H1 (cell line): ENCODE data around the gene ARHGEF7.

Source experiments
- BCL11A ChIP-seq, 2 experiments: IDR thresholded peaks; one replicate each; pipeline ENCODE4 v1.6.1; 2011; ENCODE audit warnings: low read depth in 2 of 2, low read length in 2 of 2, mild to moderate bottlenecking in 2 of 2
- CHD1 ChIP-seq: IDR thresholded peaks from 2 replicates; pipeline ENCODE4 v1.6.1; 2012; ENCODE audit warnings: low read depth, low read length, improper control_type of control experiment
- EP300 ChIP-seq, 2 experiments: IDR thresholded peaks; 1 replicate in 1 of 2; 2 replicates in 1 of 2; pipeline ENCODE4 v1.6.1; 2011 to 2012; ENCODE audit warnings: low read depth in 2 of 2, low read length in 2 of 2, mild to moderate bottlenecking in 2 of 2, borderline replicate concordance in 1 of 2, inconsistent platforms in 1 of 2, moderate library complexity in 1 of 2
- EZH2 ChIP-seq: fragments of 200-600 bp; sonication (generic); IDR thresholded peaks from 2 replicates; pipeline ENCODE4 v1.7.1; 2012; ENCODE audit warnings: low read depth, mild to moderate bottlenecking, moderate library complexity, low read length, inconsistent platforms; ENCODE audit not compliant: severe bottlenecking
- FOSL1 ChIP-seq: IDR thresholded peaks from 2 replicates; pipeline ENCODE4 v1.6.1; 2011; ENCODE audit warnings: mild to moderate bottlenecking, low read depth, low read length, moderate library complexity; ENCODE audit not compliant: insufficient read depth
- POLR2A ChIP-seq, 2 experiments: IDR thresholded peaks; 1 replicate in 1 of 2; 2 replicates in 1 of 2; pipeline ENCODE4 v1.6.1; 2011; ENCODE audit warnings: low read depth in 2 of 2, low read length in 2 of 2, mild to moderate bottlenecking in 2 of 2; ENCODE audit errors: control extremely low read depth in 1 of 2
- RNF2 ChIP-seq: fragments of 200-900, 300-1000 bp; sonication (generic); IDR thresholded peaks from 2 replicates; pipeline ENCODE4 v1.7.1; 2016; ENCODE audit warnings: borderline replicate concordance, low read depth, mild to moderate bottlenecking, antibody characterized with exemption, low read length; ENCODE audit not compliant: poor library complexity, severe bottlenecking; ENCODE audit errors: missing control alignments
- SIX5 ChIP-seq: IDR thresholded peaks from 2 replicates; pipeline ENCODE4 v1.6.1; 2011; ENCODE audit warnings: mild to moderate bottlenecking, low read depth, low read length
- TAF1 ChIP-seq: IDR thresholded peaks from 2 replicates; pipeline ENCODE4 v1.6.1; 2011; ENCODE audit warnings: mild to moderate bottlenecking, low read depth, low read length
- TF ChIP-seq, protein P1 (sequence below), 3 experiments: IDR thresholded peaks; 1 replicate in 2 of 3; 2 replicates in 1 of 3; pipeline versions ENCODE4 v1.5.1 to v1.6.1; 2011; ENCODE audit warnings: low read length in 3 of 3, mild to moderate bottlenecking in 3 of 3, inconsistent platforms in 2 of 3, low read depth in 1 of 3, moderate library complexity in 1 of 3; ENCODE audit not compliant: insufficient read depth in 1 of 3; ENCODE audit errors: control extremely low read depth in 1 of 3
- TF ChIP-seq, protein P2 (sequence below): IDR thresholded peaks from 2 replicates; pipeline ENCODE4 v1.6.1; 2012; ENCODE audit warnings: inconsistent platforms

DNA sequence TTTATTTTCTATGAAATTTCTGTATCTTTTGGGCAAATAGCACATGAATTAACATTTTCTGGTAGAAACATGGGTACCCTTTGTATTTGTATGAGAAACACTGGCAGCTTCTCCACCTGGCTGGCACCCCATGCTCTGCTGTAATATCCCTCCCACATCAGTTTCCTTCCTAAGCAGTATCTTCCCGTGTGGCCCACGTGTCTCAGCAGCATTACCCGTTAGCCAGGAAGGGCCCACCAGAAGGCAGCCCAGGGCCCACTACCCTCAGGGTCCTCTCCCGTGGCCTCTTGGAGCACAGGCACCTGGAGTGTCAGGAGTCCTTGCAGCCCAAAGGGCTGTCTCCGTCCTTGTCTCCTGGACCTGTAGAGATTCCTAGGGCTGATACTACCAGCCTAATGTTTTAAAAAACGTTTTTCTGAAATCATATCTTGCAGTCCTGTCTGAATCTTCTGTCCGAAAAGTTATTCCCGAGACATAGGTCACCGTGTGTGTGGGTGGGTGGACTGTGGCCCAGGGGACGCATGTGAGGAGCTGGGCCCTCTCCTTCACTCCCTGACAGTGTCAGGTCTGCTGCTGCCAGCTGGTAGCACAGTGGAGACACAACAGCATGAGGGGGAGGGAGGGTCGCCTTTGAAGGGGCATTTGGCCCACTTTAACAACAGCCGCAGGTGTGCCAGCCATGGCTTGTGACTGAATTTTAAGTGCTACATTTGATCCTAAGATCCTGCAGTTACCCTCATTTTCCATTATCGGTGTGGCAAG is 183.3 kb downstream of the ARHGEF7 start:
- TF ChIP-seq, protein P1, sequence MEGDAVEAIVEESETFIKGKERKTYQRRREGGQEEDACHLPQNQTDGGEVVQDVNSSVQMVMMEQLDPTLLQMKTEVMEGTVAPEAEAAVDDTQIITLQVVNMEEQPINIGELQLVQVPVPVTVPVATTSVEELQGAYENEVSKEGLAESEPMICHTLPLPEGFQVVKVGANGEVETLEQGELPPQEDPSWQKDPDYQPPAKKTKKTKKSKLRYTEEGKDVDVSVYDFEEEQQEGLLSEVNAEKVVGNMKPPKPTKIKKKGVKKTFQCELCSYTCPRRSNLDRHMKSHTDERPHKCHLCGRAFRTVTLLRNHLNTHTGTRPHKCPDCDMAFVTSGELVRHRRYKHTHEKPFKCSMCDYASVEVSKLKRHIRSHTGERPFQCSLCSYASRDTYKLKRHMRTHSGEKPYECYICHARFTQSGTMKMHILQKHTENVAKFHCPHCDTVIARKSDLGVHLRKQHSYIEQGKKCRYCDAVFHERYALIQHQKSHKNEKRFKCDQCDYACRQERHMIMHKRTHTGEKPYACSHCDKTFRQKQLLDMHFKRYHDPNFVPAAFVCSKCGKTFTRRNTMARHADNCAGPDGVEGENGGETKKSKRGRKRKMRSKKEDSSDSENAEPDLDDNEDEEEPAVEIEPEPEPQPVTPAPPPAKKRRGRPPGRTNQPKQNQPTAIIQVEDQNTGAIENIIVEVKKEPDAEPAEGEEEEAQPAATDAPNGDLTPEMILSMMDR (IDR thresholded peaks at IDR 0.05; ENCODE audit: control extremely low read depth in 1 of 3, insufficient read depth in 1 of 3, low read depth in 1 of 3, low read length in 3 of 3): no peak
- TF ChIP-seq POLR2A (IDR thresholded peaks at IDR 0.05; ENCODE audit: control extremely low read depth in 1 of 2, low read depth in 2 of 2, low read length in 2 of 2) (no peak), EP300 (IDR thresholded peaks at IDR 0.05; ENCODE audit: borderline replicate concordance in 1 of 2, low read depth in 2 of 2, low read length in 2 of 2) (no peak), BCL11A (IDR thresholded peaks at IDR 0.05; ENCODE audit: low read depth in 2 of 2, low read length in 2 of 2) (no peak), RNF2 (no peak), EZH2 (no peak), TAF1 (no peak), FOSL1 (no peak), CHD1 (no peak), SIX5 (no peak)
- TF ChIP-seq, protein P2, sequence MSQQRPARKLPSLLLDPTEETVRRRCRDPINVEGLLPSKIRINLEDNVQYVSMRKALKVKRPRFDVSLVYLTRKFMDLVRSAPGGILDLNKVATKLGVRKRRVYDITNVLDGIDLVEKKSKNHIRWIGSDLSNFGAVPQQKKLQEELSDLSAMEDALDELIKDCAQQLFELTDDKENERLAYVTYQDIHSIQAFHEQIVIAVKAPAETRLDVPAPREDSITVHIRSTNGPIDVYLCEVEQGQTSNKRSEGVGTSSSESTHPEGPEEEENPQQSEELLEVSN: no peak
